GM18909 (cell line): Measurements from ENCODE around the gene NEURL1.
"Not testable (repeated sequence)": the region's sequence is repeated elsewhere in the genome, so short reads cannot be mapped to it uniquely, and the experiment has no call there.

Source experiments
- ATAC-seq: cut with Tn5 transposase; IDR thresholded peaks from one replicate; pipeline ENCODE4 v1.9.1; 2021; ENCODE audit warnings: mild to moderate bottlenecking; ENCODE audit not compliant: unreplicated experiment, poor library complexity

Gene NEURL1

GRCh38 chr10:103491729-103492364 is 1.7 kb upstream of the NEURL1 start:
- no peak for ATAC-seq

GRCh38 chr10:103492655-103493261 is 747 bp upstream of the NEURL1 start:
- no peak for ATAC-seq

GRCh38 chr10:103493916-103494877 is 692 bp downstream of the NEURL1 start:
- ATAC-seq: no peak

- no peak for ATAC-seq
These were observed 1.8 kb downstream of the NEURL1 start for GRCh38 chr10:103495321-103495720.

DNA sequence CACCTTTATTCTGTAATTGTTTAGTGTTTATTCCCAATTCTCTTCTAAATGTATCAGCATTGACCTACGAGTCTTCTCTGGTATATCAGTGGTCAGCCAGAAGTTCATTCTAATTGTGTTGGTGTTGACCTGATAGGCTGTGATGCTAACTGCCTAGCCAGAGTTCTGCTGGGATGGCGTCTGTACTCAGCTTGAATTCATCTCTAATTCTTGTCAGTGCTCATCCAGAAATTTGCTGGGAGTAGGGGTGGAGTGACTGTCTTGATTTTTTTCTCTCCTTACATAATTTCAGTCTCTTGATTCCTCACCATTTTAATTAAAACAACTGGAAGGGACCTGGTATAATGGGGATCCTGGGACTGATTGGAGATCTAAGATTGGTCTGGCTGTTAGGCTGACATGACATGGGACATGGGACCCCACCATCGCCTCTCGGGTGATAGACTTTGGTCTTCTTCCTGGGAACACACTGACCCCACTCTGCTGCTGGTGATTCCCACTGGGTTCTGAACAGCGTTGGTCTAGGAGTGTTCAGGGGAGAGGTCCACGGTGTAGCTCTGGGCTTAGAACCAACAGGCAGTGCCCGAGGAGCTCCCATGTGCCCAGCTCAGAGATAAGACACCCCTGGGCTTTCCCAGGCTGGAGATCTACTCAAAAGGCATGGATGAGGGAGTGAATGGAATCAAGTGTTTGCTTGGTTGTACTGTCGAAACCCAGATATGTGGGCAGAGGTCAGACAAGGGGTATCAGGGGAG is 3.8 kb downstream of the NEURL1 start:
- ATAC-seq: no peak

DNA sequence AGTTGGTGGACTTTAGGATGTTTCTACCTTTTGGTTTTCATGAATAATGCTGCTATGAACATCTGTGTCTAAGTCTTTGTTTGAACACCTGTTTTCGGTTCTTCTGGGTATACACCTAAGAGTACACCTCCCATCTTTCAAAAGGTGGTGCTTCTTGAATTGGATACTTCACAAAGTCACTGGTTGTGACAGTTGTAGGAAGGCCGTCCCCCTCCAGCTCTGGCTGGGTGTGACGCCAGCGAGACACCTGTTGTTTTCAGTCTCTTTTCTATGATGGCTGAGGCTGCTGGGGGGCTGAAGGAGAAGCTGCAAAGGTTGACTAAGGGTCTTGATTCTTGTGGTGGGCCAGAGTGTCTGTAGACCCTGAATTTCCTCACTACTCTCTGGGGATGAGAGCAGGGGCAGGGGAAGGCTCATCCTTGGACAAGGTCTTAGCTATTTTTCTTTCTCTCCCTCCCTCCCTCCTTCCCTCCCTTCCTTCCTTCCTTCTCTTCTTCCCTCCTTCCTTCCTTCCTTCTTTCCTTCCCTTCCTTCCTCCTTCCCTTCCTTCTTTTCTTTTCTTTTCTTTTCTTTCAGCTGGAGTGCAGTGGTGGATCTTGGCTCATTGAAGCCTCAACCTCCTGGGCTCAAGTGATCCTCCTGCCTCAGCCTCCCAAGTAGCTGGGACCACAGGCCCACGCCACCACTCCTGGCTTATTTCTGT is 5.6 kb downstream of the NEURL1 start:
- no peak for ATAC-seq

DNA sequence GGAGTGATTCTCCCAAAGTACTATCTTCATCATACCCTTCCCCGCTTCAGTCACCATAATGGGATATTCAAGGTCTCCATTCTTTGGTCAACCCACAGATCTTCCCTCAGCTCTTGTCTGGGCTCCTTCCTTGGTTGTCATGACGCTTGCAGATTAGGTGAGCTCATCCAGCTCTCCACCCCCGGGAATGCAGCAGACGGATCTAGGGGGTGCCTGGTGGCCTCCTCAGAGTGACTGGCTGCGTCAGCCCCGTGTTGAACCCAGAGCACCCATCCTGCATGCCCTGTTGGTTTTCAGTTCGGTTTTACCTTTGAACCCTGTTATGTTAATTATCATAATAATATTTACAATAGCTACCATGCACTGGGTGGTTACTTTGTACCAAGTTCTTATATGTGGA is 6.4 kb downstream of the NEURL1 start:
- ATAC-seq: no peak

DNA sequence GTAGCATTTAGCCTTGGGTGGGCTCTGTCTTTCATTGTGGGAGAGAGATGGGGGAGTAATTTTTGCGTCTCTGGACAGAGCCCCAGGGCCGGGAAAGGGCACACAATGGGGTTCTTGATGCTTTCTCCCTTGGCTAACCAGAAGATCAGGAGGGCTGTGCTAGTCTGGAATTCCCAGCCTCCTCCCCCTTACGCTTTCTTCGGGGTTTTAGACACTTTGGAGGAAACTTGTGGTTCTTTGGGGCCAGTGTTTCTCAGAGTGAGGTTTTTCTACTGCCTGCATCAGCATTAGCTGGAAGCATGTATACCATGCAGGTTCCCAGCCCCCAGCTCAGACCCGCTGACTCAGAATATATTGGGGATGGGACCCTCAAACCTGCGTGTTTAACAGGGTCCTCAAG is 7.0 kb downstream of the NEURL1 start:
- ATAC-seq: no peak

DNA sequence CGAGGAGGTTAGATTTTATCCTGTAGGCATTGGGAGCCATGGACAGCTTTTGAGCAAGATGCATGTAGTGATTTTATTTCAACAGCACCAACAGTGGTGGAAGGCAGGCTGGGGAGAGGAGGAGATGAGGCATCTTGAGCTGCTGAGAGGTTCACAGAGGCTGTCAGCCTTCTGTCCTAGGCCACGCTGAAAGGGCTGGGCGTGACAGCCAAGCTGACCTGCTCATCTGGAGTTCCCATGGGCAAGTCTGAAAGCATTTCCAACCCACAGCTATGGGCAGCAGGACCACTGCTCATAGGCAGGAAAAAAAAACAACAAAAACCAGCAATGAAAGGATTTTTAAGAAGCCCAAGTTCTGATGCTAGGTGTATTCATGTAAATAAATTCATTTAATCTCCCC is 7.7 kb downstream of the NEURL1 start:
- ATAC-seq: no peak

DNA sequence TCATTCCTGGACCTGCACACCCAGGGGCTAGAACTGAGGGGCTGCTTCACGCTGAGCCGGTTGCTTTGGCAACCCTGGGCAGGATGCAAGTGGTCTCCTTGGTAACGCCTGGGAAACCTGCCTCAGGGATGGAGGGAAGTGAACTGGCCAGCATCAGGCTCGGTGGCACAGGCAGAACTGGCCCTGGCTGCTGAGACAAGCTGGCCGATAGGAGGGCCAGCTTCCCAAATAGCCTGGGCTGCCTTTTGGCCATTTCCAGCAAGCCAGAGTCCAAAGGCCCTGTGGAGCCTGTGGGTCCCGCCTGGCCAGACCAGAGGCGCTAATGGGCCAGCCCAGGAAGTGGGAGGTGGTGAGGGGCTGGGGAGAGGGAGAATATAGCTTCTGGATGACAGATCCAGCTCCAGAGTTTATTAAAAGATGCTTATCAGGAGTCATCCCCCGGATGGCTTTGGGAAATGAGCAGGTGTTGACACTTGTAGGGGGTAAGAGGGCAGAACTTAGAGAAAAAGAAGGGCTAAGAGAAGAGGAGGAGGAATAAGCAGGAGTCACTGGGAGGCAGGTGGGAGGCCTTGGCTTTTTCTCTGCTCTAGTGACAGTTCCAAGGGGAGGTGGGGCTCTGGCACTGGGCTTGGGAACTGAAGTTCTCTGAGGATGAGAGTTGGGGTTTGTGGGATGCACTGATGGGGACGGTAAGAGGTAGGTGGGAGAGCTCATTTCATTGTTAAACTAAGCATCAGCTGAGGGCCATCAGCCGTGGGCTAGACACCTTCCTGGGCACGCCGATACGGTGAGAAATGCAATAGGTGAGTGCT is 9.6 kb downstream of the NEURL1 start:
- ATAC-seq: no peak

- not testable (repeated sequence) for ATAC-seq
These were observed 10.3 kb downstream of the NEURL1 start for GRCh38 chr10:103503777-103504176.

DNA sequence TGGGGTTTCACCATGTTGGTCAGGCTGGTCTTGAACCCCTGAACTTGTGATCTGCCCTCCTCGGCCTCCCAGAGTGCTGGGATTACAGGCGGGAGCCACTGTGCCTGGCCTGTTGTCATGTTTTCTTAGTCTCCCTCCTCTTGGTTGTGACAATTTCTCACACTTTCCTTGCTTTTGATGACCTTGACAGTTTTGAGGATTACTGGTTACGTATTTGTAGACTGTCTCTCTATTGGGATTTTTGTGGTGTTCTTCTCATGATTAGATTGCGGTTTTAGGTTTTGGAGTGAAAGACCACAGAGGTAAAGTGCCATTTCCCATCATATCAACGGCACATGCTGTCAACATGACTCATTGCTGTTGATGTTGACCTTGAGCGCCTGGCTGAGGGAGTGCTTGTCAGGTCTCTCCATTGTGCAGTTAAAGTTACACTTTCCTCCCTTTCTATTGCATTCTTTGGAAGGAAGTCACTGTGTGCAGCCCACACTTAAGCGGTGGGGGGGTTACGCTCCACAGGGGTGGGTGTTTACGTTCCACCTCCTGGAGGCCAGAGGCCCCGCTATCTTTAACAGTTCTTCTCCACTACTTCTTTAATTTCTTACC is 10.8 kb downstream of the NEURL1 start:
- ATAC-seq: no peak

DNA sequence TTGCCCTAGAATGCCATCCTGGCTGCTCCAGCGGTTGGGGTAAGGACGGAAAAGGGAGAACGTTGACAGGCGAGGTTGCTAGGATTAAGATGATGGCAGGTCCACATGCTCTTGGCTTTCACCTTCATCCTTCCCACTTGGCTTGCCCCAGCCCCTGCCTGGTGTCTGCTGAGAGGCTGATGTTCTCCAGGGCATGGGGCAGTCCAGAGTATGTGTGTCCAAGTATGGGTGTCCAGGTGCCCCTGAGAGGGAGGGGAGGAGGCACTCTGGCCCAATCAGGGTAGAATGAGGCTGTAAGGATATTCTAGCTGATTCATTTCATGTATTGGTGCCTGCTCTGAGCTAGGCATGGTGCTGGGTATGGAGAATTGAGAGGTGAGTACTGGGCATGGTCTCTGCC is 12.6 kb downstream of the NEURL1 start:
- ATAC-seq: no peak

DNA sequence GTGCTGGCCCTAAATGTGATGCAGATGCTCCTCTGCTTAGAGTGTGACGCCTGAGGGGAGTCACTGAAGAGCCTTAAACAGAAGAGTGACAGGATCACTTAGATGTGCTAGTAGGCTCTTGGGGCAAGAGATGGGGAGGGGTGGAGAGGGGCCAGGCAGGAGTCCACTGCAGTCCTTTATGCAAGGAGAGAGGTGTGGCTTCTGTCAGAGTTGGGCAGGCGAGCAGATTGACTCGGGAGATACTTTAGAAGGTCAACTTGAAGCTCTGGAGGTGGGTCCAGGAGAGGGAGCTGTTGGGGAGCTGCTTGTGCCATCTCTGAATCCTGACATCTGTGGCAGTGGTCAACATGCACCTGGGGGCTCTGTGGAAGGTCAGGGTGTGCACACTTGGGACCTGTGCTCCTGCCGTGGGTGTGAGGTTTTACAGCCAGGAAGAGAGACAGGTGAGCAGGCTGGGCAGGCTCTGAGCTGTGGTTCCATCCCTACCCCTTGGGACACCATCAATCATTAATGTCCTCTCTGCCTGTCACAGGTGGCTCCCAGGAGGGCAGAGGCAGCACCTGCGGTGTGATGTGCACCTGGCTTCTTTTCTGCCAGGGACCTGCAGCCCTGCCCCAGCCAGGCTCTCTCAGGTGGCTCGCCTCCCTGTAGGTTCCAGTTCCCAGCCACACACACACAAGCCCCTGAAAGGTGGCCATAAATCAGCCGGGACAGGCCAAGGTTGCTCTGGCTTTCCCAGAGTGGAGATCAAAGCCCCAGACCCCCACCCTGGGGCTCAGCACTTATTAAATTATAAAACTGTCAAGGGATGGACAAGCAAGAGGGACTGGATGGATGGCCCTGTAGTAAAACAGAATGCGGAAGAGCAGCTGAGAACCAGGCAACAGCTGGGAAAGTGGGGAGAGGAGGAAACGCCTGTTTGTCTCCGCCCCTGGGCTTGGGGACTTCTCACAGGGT is 14.0 kb downstream of the NEURL1 start:
- ATAC-seq: no peak

- ATAC-seq: no peak
These were observed 16.7 kb downstream of the NEURL1 start for GRCh38 chr10:103510046-103510685.

DNA sequence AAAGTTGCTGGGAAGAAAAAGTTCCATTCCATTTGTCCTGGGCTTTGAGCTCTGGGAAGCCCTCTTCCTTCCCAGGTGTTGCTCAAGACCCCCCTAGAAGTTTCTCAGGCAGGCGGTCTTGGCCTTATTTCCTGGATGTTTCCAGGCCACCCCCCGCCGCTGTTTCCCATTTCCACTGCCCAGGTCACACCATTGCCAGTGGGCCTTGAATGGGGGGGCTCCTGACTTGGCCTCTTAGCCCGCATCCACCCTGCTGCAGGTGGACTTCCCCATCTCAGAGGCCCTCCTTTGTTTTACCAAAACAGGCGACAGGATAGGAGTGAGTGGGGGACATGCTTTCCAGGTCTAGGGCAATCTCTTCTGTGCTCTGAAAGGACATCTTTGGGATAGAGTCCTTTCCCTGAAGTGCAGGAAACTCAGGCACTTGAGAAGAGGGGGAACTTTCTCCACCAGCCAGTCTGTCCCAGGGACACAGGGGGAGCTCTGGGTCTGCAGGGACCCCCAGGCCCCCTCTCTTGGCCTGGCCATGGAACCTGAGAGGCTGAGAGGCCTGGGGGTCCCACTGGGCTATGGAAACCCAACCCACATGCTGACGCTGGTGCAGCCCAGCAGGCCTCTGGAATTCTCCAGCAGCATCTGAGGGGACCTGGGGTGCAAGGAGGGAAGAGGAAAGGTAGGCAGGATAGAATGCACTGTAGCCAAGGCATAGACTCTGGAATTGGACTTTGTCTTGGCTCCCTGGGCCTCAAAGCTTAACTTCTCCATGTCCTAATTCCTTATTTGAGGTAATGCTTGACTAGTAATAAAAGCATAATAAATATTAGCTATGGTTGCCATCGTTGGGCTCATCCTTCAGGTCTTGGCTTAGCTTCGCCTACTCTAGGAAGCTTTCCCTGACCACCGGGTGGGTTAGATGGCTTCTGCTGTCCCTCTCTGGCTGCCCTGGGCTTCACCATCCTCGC is 17.6 kb downstream of the NEURL1 start:
- ATAC-seq: no peak
